ENCODE measurements around the gene HIP1R.

Gene HIP1R

GRCh38 chr12:122909442-122910288 is 74.4 kb downstream of the HIP1R start:
- Mint-ChIP-seq H3K27ac (ENCODE audit: low read depth) (no peak overlapping the region), H3K4me1 (peaks cover 5% of the 10 kb centered on the region), H3K4me3 (no peak overlapping the region), H3K27me3 (no peaks in the 10 kb centered on the region), H3K36me3 (ENCODE audit: insufficient read depth) (no peaks in the 10 kb centered on the region), H3K9me3 (no peaks in the 10 kb centered on the region)
- ATAC-seq (replicated peaks; ENCODE audit: extremely low read depth, poor library complexity, severe bottlenecking) (no peak), DNase-seq (ENCODE audit: low spot score in 2 of 2) (no peak)

Data from central memory CD8-positive, alpha-beta T cell (primary cell).